HG03103 (cell line): ENCODE measurements around the gene ANKS1B.

Source experiments
- ATAC-seq: cut with Tn5 transposase; IDR thresholded peaks from one replicate; pipeline ENCODE4 v1.9.1; 2021; ENCODE audit warnings: low read depth; ENCODE audit not compliant: unreplicated experiment

The ANKS1B gene

GRCh38 chr12:98808243-98808875 lies 1176.4 kb downstream of the ANKS1B start:
- ATAC-seq, result no peak

GRCh38 chr12:98807187-98807586 lies 1177.5 kb downstream of the ANKS1B start:
- no peak for ATAC-seq

GRCh38 chr12:98803468-98804209 lies 1181.1 kb downstream of the ANKS1B start:
- no peak for ATAC-seq

- no peak for ATAC-seq
These were observed 1184.9 kb downstream of the ANKS1B start for GRCh38 chr12:98799822-98800221.

GRCh38 chr12:98799146-98799810 lies 1185.5 kb downstream of the ANKS1B start:
- ATAC-seq, result no peak

- ATAC-seq, result no peak
These were observed 1187.5 kb downstream of the ANKS1B start for GRCh38 chr12:98797200-98797599.

GRCh38 chr12:98796745-98797144 lies 1188.0 kb downstream of the ANKS1B start:
- ATAC-seq, result no peak

- ATAC-seq, result no peak
These were observed 1191.6 kb downstream of the ANKS1B start for GRCh38 chr12:98793121-98793520.

GRCh38 chr12:98791406-98791805 lies 1193.3 kb downstream of the ANKS1B start:
- ATAC-seq, result no peak

- ATAC-seq, result no peak
These were observed 1196.3 kb downstream of the ANKS1B start for GRCh38 chr12:98788396-98788795.

GRCh38 chr12:98786653-98787052 lies 1198.1 kb downstream of the ANKS1B start:
- ATAC-seq, result no peak

GRCh38 chr12:98783420-98783819 lies 1201.3 kb downstream of the ANKS1B start:
- ATAC-seq, result no peak

GRCh38 chr12:98780261-98780660 lies 1204.5 kb downstream of the ANKS1B start:
- ATAC-seq, result no peak

GRCh38 chr12:98772818-98773217 lies 1211.9 kb downstream of the ANKS1B start:
- ATAC-seq, result no peak

GRCh38 chr12:98771811-98772752 lies 1212.7 kb downstream of the ANKS1B start:
- ATAC-seq, result no peak

GRCh38 chr12:98770230-98770629 lies 1214.5 kb downstream of the ANKS1B start:
- ATAC-seq, result no peak

GRCh38 chr12:98769068-98769467 lies 1215.7 kb downstream of the ANKS1B start:
- ATAC-seq, result no peak

GRCh38 chr12:98767248-98767647 lies 1217.5 kb downstream of the ANKS1B start:
- ATAC-seq, result no peak

GRCh38 chr12:98763656-98764055 lies 1221.1 kb downstream of the ANKS1B start:
- no peak for ATAC-seq

- ATAC-seq, result no peak
These were observed 1226.4 kb downstream of the ANKS1B start for GRCh38 chr12:98758331-98758730.

- no peak for ATAC-seq
These were observed 1227.3 kb downstream of the ANKS1B start for GRCh38 chr12:98757455-98757854.
